GM19351 (cell line): Measurements from ENCODE around the gene PSAPL1.

Source experiments
- ATAC-seq: cut with Tn5 transposase; IDR thresholded peaks from one replicate; pipeline ENCODE4 v1.9.1; 2021; ENCODE audit warnings: mild to moderate bottlenecking, moderate library complexity; ENCODE audit not compliant: unreplicated experiment

Gene PSAPL1

GRCh38 chr4:7383266-7383665 lies 51.5 kb downstream of the PSAPL1 start:
- ATAC-seq = no peak

GRCh38 chr4:7382634-7383014 lies 52.1 kb downstream of the PSAPL1 start:
- no peak for ATAC-seq

- ATAC-seq = no peak
These were observed 52.7 kb downstream of the PSAPL1 start for GRCh38 chr4:7381890-7382633.

GRCh38 chr4:7381221-7381889 lies 53.4 kb downstream of the PSAPL1 start:
- no peak for ATAC-seq
